Tibial nerve (tissue), 4 donors: ENCODE data around the gene ZNF174. TPM values are rescaled to one million over a fixed set of nuclear protein-coding genes. Genes with fewer than 3 reads are reported as not detected.

Source experiments
- DNase-seq, 2 donors: peaks; one replicate each; pipeline ENCODE4 v3.0.0-alpha.2; 2019; ENCODE audit warnings: low spot score in 2 of 2
- H3K27ac ChIP-seq, 4 donors: fragments of 200-600 bp; sonication (generic) in 3 of 4; one replicate each; pipeline ENCODE4 v1.5.1; 2017 to 2019; ENCODE audit warnings: mild to moderate bottlenecking in 1 of 4
- H3K27me3 ChIP-seq, 2 donors: fragments of 200-600 bp; sonication (generic) in 1 of 2; one replicate each; pipeline versions ENCODE4 v1.5.1 to v1.6.0; 2017 to 2019
- H3K36me3 ChIP-seq, 3 donors: fragments of 200-600 bp; sonication (generic); one replicate each; pipeline ENCODE4 v1.5.1; 2018 to 2019
- H3K4me1 ChIP-seq, 4 donors: fragments of 200-600 bp; sonication (generic) in 3 of 4; one replicate each; pipeline ENCODE4 v1.5.1; 2017 to 2019
- H3K4me3 ChIP-seq, 4 donors: fragments of 200-600 bp; sonication (generic) in 3 of 4; one replicate each; pipeline ENCODE4 v1.5.1; 2017 to 2019; ENCODE audit warnings: mild to moderate bottlenecking in 1 of 4, moderate library complexity in 1 of 4
- H3K9me3 ChIP-seq, 4 donors: fragments of 200-600 bp; sonication (generic) in 3 of 4; one replicate each; pipeline ENCODE4 v1.5.1; 2017 to 2019
- CTCF ChIP-seq, 5 experiments: fragments of 200-600 bp in 3 of 5; fragments of 450-650 bp in 2 of 5; sonication (generic) in 3 of 5; IDR thresholded peaks; one replicate each; pipeline ENCODE4 v1.5.1; 2016 to 2019; ENCODE audit warnings: antibody characterized with exemption in 5 of 5, mild to moderate bottlenecking in 3 of 5, moderate library complexity in 2 of 5
- EP300 ChIP-seq, 2 donors: sonication (generic); formaldehyde crosslinking; IDR thresholded peaks; one replicate each; pipeline ENCODE4 v1.6.1; 2017; ENCODE audit warnings: antibody characterized with exemption in 2 of 2, mild to moderate bottlenecking in 1 of 2
- POLR2A ChIP-seq, 2 donors: fragments of 450-650 bp; IDR thresholded peaks; one replicate each; pipeline ENCODE4 v1.6.1; 2017; ENCODE audit warnings: antibody characterized with exemption in 2 of 2, mild to moderate bottlenecking in 2 of 2, moderate library complexity in 2 of 2
- WGBS, 2 donors: methylation state at CpG; one replicate each; pipeline ENCODE4 v1.1.5; 2018; 5-methylcytosine and 5-hydroxymethylcytosine counted together
- total RNA-seq, 4 donors: library from RNA; depleted of rRNA; stranded (reverse); fragments of >200 nt; gene quantifications; one replicate each; pipeline ENCODE4 v1.1.0, GENCODE V29; 2016

Gene ZNF174
- total RNA-seq, 4 donors from 2014 or later, result 12.0 to 16.7 (median 13.1) TPM

- no peak for TF ChIP-seq EP300 (IDR thresholded peaks at IDR 0.05)
- TF ChIP-seq POLR2A (IDR thresholded peaks at IDR 0.05), result no peak
- Histone ChIP-seq H3K9me3 (peaks cover 17 to 82% (median 30%) of the 10 kb centered on the region in 4 donors), H3K36me3 (peaks cover 16 to 93% (median 36%) of the 10 kb centered on the region in 3 donors), H3K4me1 (no peaks in the 10 kb centered on the region), H3K27ac (no peak overlapping the region), H3K27me3 (no peaks in the 10 kb centered on the region), H3K4me3 (no peak overlapping the region)
- DNase-seq, result no peak
- 96 to 97% methylated on average over 10 of the region's 10 CpGs for WGBS, 2 donors
These were observed 18.0 kb upstream of the ZNF174 start for GRCh38 chr16:3383045-3383448.

DNA sequence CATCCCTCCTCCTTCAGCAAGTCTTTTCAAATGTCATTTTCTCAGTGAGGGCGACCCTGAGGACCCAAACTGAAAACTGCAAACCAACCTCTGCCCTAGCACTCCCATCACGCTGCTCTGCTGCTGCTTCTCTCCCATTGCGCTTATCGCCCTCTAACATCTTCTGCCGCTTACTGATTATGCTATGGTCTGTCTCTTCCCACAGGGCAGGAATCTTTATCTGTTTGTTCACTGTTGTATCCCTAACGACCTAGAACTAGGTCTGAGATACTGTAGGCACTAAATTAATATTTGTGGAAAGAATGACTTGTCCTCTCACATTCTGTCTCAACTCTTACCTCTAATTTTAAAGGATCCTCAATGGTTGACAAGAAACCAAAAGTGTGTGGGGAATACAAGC lies 12.7 kb upstream of the ZNF174 start:
- H3K4me1 ChIP-seq, result no peaks in the 10 kb centered on the region
- peaks cover under 1 to 70% (median 49%) of the 10 kb centered on the region in 4 donors for H3K9me3 ChIP-seq
- no peaks in the 10 kb centered on the region for H3K27me3 ChIP-seq
- H3K4me3 ChIP-seq, result no peak overlapping the region
- peaks cover 14 to 92% (median 63%) of the 10 kb centered on the region in 3 donors for H3K36me3 ChIP-seq
- no peak for DNase-seq
- H3K27ac ChIP-seq, result no peak overlapping the region
- WGBS, 2 donors, result 96% methylated on average over 6 of the region's 6 CpGs
- TF ChIP-seq POLR2A (IDR thresholded peaks at IDR 0.05) (no peak), CTCF (IDR thresholded peaks at IDR 0.05) (no peak), EP300 (IDR thresholded peaks at IDR 0.05) (no peak)

GRCh38 chr16:3389663-3390338 lies 11.2 kb upstream of the ZNF174 start:
- TF ChIP-seq POLR2A (IDR thresholded peaks at IDR 0.05), result no peak
- TF ChIP-seq CTCF (IDR thresholded peaks at IDR 0.05), result no peak
- TF ChIP-seq EP300 (IDR thresholded peaks at IDR 0.05), result no peak
- Histone ChIP-seq H3K27ac (no peak overlapping the region), H3K9me3 (peaks cover 0 to 85% (median 35%) of the 10 kb centered on the region in 4 donors), H3K36me3 (peaks cover 6 to 92% (median 65%) of the 10 kb centered on the region in 3 donors), H3K4me1 (no peaks in the 10 kb centered on the region), H3K27me3 (no peaks in the 10 kb centered on the region), H3K4me3 (no peak overlapping the region)
- DNase-seq, result no peak
- 89 to 90% methylated on average over 9 of the region's 9 CpGs for WGBS, 2 donors

DNA sequence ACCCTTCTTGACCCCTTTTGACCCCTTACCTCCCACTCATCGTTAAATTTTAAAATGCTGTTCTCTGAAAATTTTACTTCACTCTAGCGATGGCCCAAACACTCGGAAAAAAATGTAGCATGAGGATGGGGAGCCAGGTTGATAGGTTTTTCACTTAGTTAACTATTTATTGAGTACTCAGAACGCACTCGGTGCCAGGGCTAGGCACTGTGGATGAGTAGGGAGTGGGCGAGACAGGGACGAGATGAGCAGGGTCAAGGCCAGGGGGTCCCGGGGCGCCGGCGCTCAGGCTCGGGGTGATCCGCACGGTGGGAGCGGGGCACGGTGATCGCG lies 603 bp upstream of the ZNF174 start:
- H3K27ac ChIP-seq, result peak overlapping the region in 3 of 4 donors; percentile 88 to 92 (median 90)
- peaks cover 0 to 40% (median 14%) of the 10 kb centered on the region in 4 donors for H3K4me1 ChIP-seq
- no peak for DNase-seq
- H3K4me3 ChIP-seq, result peak overlapping the region; percentile 93 to 99 (median 96)
- TF ChIP-seq CTCF (IDR thresholded peaks at IDR 0.05) (no peak), EP300 (IDR thresholded peaks at IDR 0.05) (no peak), POLR2A (IDR thresholded peaks at IDR 0.05) (no peak)
- H3K9me3 ChIP-seq, result peaks cover 0 to 51% (median 4%) of the 10 kb centered on the region in 4 donors
- WGBS, 2 donors, result 1 to 2% methylated on average over 17 to 18 of the region's 18 CpGs
- peaks cover 2 to 60% (median 28%) of the 10 kb centered on the region in 3 donors for H3K36me3 ChIP-seq
- no peaks in the 10 kb centered on the region for H3K27me3 ChIP-seq

DNA sequence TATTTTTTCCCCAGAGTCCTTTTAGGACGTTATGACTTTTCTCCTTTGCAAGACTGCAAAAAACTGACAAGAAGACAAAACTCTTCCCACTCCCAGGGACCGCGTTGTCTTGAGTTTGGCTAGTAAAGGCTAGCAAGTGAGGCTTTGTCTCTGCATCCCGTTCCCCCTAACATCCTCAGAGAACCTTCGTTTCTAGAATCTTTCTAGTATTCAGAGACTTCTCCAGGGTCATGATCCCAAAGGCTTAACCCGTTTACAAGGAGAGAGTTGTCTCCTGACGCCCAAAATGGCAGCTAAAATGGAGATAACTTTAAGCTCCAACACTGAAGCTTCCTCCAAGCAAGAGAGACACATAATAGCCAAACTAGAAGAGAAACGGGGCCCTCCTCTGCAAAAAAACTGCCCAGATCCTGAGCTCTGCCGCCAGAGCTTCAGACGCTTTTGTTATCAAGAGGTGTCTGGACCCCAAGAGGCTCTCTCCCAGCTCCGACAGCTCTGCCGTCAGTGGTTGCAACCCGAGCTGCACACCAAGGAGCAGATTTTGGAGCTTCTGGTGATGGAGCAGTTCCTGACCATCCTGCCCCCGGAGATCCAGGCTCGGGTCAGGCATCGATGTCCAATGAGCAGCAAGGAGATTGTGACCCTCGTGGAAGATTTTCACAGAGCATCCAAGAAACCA lies 843 bp downstream of the ZNF174 start:
- H3K4me1 ChIP-seq, result peaks cover 0 to 40% (median 14%) of the 10 kb centered on the region in 4 donors
- no peaks in the 10 kb centered on the region for H3K27me3 ChIP-seq
- peaks cover 0 to 51% (median 7%) of the 10 kb centered on the region in 4 donors for H3K9me3 ChIP-seq
- TF ChIP-seq EP300 (IDR thresholded peaks at IDR 0.05) (no peak), POLR2A (IDR thresholded peaks at IDR 0.05) (no peak), CTCF (IDR thresholded peaks at IDR 0.05) (no peak)
- peak overlapping the region; percentile 33 to 92 (median 78) for H3K27ac ChIP-seq
- H3K36me3 ChIP-seq, result peaks cover 9 to 60% (median 32%) of the 10 kb centered on the region in 3 donors
- peak overlapping the region; percentile 93 to 99 (median 96) for H3K4me3 ChIP-seq
- no peak for DNase-seq
- 20 to 30% methylated on average over 17 of the region's 17 CpGs for WGBS, 2 donors
